Stimulated activated effector memory CD8-positive, alpha-beta T cell treated with anti-CD3 and anti-CD28 coated beads, Interleukin-12 subunit alpha, Interleukin-12 subunit beta, amount 100 ng/mL, for 72 hours (primary cell): ENCODE measurements around the gene AKT1S1.

Experiments used
- ATAC-seq: fragments of 150-1000 bp; cut with Tn5 transposase; 2 replicates; pipeline ENCODE4 v1.10.0; 2021
- DNase-seq, 2 donors: peaks; one replicate each; pipeline ENCODE4 v3.0.0; 2021 to 2022; ENCODE audit warnings: low spot score in 2 of 2
- H3K27ac Mint-ChIP-seq: one replicate; pipeline ENCODE4 v1.8.0; 2022; ENCODE audit warnings: mild to moderate bottlenecking, mixed read lengths
- H3K36me3 Mint-ChIP-seq: one replicate; pipeline ENCODE4 v1.8.0; 2022; ENCODE audit warnings: mild to moderate bottlenecking, mixed read lengths
- H3K4me1 Mint-ChIP-seq: one replicate; pipeline ENCODE4 v1.8.0; 2022; ENCODE audit warnings: mixed read lengths
- H3K4me3 Mint-ChIP-seq: one replicate; pipeline ENCODE4 v1.8.0; 2022; ENCODE audit warnings: mild to moderate bottlenecking, mixed read lengths
- H3K9me3 Mint-ChIP-seq: one replicate; pipeline ENCODE4 v1.8.0; 2022; ENCODE audit warnings: mixed read lengths

The AKT1S1 gene

DNA sequence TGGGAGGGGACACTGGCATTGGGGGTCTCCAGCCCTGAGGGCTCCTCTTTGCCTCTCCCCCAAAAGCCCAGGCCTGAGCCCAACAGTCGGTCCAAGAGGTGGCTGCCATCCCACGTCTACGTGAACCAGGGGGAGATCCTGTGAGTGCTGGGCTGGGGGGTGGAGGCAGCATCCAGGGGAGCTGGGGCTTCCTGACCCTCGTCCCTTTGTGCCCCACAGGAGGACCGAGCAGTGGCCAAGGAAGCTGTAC is 19.4 kb downstream of the AKT1S1 start:
- H3K9me3 Mint-ChIP-seq, result no peaks in the 10 kb centered on the region
- H3K4me1 Mint-ChIP-seq, result peaks cover 10% of the 10 kb centered on the region
- no peak overlapping the region for H3K4me3 Mint-ChIP-seq
- H3K27ac Mint-ChIP-seq, result peak overlapping the region; percentile 61
- ATAC-seq (no peak), DNase-seq (no peak)
- peaks cover 93% of the 10 kb centered on the region for H3K36me3 Mint-ChIP-seq

DNA sequence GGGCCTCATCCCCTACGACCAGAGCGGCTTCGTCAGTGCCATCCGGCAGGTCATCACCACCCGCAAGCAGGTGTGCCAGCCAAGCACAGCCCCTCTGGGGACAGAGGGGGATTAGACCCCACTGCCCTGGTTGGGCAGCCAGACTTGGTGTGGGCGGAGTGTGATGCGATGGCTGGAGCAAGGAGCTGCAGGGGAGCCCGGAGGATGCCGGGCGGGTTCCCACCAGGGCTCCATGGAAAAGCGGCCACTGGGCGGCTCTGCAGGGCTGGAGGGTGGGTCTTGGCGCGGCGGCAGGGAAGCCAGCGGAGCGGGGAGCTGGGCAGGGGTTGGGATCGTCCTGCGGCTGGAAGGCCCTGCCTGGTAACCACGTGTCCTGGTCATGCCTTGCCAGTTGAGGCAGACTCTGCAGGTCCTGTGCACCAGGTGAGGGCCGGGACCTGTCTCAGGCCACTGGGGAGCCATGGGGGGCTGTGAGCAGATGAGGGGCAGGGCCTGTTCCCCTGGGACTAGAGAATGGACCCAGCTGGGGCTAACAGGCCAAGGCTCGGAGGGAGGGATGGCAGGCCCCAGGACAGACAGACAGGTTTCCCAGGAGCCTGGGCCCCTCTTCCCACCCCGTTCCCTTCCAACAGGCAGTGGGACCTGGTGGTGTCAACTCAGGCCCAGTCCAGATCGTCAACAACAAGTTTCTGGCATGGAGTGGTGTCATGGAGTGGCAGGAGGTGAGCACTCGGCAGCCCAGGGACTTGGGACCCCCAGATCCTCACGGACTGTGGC is 19.9 kb downstream of the AKT1S1 start:
- ATAC-seq, result no peak
- H3K36me3 Mint-ChIP-seq, result peaks cover 94% of the 10 kb centered on the region
- no peak for DNase-seq
- peak overlapping the region; percentile 89 for H3K27ac Mint-ChIP-seq
- H3K9me3 Mint-ChIP-seq, result no peaks in the 10 kb centered on the region
- peaks cover 15% of the 10 kb centered on the region for H3K4me1 Mint-ChIP-seq
- H3K4me3 Mint-ChIP-seq, result no peak overlapping the region

DNA sequence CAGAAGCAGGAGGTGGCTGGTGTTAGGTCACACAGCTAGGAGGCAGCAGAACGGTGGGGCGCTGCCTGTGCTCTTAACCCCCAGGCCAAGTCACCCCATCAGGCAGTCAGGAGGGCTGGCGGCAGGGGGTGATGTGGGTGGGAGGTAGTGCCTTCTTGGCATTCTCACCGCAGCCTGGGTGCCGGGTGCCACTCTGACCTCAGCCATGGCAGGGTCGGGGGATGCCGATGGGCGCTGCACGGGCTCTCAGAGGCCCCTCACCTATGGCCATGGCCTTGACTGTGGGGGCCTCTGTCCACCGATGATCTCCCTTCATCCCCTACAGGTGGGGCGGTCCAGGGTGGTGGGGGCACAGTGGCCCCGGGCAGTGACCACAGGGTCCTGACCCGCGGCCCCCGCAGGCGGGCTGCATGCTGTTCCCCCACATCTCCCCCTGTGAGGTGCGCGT is 20.6 kb downstream of the AKT1S1 start:
- H3K4me1 Mint-ChIP-seq, result peaks cover 19% of the 10 kb centered on the region
- DNase-seq, result no peak
- peaks cover 93% of the 10 kb centered on the region for H3K36me3 Mint-ChIP-seq
- H3K27ac Mint-ChIP-seq, result peak overlapping the region; percentile 89
- no peak for ATAC-seq
- no peaks in the 10 kb centered on the region for H3K9me3 Mint-ChIP-seq
- H3K4me3 Mint-ChIP-seq, result no peak overlapping the region

DNA sequence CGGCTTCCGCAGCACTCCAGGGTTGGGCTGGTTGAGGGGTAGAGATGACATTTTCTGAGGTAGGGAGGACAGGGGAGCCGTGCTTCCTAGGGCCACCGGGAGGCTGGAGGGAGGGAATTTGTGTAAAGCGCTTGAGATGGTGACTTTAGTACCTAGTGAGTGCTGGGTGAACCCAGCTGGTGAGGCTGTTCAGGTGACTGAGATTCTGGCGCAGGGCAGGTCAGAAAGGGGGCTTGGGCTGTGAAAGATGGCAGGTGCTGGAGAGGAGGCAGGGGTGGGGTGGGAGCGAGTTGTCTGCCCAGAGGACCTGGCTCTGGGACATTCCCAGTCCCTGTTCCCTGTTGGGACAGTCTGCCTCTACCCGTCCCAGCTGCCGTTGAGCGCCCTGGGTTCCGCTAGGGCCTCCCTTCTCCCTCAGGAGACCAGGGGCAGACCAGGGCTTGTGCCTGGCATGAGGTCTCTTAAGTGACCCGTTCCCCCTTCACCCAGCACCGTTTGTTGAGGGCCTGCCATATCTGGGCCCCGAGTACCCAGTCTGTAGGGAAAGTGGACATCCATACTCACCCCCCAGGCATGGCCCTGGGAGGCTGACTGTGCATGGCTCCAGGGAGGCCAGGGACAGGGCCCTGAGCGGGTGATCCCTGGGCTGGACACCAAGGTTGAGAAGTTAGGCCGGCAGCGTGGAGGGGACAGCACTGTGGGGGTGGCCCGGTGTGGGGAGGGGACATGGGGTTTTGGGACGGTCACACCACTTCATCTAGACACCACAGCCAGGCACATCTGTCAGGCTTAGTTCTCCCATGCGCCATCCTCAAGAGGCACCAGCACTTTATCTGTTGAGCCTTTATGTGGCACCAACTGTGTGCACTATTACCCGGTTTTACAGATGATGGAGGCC is 21.2 kb downstream of the AKT1S1 start:
- H3K36me3 Mint-ChIP-seq, result peaks cover 86% of the 10 kb centered on the region
- H3K27ac Mint-ChIP-seq, result peak overlapping the region; percentile 89

DNA sequence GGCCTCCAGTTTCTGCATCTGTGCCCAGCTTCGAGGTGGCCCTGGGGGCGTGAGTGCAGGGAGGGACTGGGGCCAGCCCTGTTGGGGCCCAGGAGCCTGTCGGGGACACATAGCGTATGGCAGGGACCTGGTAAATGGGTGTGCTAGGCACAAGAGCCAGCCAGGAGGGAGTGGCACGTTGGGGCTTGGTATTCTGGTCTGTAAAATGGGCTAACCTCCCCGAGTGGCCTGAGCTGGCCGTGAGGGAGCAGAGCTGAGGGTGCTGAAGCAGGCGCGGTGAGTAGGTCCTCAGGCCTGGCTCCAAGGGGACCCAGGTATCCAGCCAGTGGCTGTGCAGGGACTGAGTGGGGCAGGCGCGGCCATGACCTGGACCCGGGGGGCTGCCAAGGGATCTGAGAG is 21.9 kb downstream of the AKT1S1 start:
- DNase-seq (no peak), ATAC-seq (no peak)
- Mint-ChIP-seq H3K9me3 (no peaks in the 10 kb centered on the region), H3K4me1 (peaks cover 21% of the 10 kb centered on the region), H3K4me3 (no peak overlapping the region), H3K36me3 (peaks cover 79% of the 10 kb centered on the region), H3K27ac (peak overlapping the region; percentile 89)

More for the DNA sequence above, 21.2 kb downstream of the AKT1S1 start:
- no peak overlapping the region for H3K4me3 Mint-ChIP-seq
- ATAC-seq (no peak), DNase-seq (peak in 1 of 2 donors; percentile 50)
- peaks cover 19% of the 10 kb centered on the region for H3K4me1 Mint-ChIP-seq
- no peaks in the 10 kb centered on the region for H3K9me3 Mint-ChIP-seq

DNA sequence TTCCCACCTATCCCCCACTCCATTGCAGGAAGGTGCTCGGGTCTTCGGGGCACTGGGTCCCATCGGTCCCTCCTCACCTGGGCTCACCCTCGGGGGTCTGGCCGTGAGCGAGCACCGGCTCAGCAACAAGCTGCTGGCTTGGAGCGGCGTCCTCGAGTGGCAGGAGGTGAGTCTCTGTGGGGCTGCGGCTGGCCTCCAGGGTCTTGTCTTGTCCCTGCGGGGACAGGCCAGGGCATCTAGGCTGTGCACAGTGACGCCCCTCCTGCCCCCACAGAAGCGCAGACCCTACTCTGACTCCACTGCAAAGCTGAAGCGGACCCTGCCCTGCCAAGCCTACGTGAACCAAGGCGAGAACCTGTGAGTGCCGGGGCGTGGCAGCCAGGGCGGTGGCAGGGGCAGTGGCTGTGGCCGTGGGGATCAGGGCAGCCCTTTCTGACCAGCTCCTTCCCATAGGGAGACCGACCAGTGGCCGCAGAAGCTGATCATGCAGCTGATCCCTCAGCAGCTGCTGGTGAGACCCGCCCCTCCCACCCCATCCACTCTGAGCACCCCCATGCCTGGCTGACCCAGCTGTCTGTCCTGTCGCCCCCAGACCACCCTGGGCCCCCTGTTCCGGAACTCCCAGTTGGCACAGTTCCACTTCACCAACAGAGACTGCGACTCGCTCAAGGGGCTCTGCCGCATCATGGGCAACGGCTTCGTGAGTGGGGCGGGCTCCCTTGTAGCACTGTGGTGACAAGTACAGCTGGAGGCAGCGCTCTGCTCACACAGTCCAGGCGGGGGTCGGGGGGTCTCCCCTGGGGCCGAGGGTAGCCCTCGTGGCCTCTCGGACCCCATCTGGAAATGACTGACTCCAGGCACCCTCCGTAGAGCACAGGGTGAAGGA is 22.5 kb downstream of the AKT1S1 start:
- Mint-ChIP-seq H3K4me3 (no peak overlapping the region), H3K4me1 (peaks cover 27% of the 10 kb centered on the region), H3K9me3 (no peaks in the 10 kb centered on the region), H3K27ac (peak overlapping the region; percentile 89), H3K36me3 (peaks cover 73% of the 10 kb centered on the region)
- ATAC-seq (no peak), DNase-seq (peak in 1 of 2 donors; percentile 50)

DNA sequence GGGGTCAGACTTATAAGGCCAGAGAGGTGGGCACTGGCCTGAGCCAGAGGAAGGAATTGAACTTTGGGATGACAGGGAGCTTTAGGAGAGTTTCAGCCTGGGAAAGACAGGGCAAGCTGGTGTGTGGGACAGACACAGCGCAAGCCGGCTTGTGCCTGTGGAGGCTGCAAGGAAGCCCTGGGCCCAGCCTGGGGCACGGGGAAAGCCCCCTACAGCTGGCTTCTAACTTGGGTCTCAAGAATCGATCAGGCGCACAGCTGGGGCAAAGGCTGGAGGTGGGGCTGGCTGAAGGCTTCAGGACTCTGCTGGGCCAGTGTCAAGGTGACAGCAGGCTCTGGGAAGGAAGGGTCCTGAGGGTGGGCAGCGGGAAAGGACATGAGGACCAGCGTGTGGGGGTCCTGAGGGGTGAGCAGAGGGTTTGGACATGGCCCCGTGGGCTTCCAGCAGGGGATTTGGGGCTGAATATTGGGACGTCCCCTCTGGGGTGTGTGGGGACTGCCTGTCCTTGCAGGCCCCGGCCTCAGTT is 23.2 kb downstream of the AKT1S1 start:
- H3K4me1 Mint-ChIP-seq, result peaks cover 34% of the 10 kb centered on the region
- no peak overlapping the region for H3K4me3 Mint-ChIP-seq
- peaks cover 3% of the 10 kb centered on the region for H3K9me3 Mint-ChIP-seq
- peak overlapping the region; percentile 45 for H3K27ac Mint-ChIP-seq
- ATAC-seq (no peak), DNase-seq (no peak)
- H3K36me3 Mint-ChIP-seq, result peaks cover 66% of the 10 kb centered on the region

DNA sequence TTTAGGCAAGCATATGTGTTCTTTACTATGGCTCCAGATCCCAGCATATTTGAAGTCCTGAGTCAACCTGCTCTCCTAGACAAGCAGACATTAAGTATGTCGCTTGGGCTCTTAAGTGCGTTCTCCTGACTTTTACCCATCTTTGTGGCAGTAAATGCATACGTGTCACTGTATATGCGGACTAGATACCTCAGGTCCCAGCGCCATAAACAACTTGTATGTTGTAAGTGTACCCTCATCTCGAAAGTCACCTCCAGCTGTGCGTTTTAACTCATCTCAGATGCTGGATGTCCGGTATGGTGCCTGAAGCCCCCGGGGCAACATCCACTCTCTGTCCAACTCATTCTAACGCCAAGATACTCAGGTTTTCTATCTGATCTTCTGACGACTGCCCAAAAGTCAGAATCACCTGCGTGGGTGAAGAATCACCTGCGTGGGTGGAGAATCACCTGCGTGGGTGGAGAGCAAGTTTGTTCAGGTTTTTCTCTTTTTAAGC is 24.5 kb downstream of the AKT1S1 start:
- DNase-seq (peak in 1 of 2 donors; percentile 49), ATAC-seq (no peak)
- Mint-ChIP-seq H3K9me3 (peaks cover 3% of the 10 kb centered on the region), H3K4me1 (peaks cover 44% of the 10 kb centered on the region), H3K4me3 (peak overlapping the region; percentile 81), H3K27ac (peak overlapping the region; percentile 66), H3K36me3 (peaks cover 53% of the 10 kb centered on the region)

DNA sequence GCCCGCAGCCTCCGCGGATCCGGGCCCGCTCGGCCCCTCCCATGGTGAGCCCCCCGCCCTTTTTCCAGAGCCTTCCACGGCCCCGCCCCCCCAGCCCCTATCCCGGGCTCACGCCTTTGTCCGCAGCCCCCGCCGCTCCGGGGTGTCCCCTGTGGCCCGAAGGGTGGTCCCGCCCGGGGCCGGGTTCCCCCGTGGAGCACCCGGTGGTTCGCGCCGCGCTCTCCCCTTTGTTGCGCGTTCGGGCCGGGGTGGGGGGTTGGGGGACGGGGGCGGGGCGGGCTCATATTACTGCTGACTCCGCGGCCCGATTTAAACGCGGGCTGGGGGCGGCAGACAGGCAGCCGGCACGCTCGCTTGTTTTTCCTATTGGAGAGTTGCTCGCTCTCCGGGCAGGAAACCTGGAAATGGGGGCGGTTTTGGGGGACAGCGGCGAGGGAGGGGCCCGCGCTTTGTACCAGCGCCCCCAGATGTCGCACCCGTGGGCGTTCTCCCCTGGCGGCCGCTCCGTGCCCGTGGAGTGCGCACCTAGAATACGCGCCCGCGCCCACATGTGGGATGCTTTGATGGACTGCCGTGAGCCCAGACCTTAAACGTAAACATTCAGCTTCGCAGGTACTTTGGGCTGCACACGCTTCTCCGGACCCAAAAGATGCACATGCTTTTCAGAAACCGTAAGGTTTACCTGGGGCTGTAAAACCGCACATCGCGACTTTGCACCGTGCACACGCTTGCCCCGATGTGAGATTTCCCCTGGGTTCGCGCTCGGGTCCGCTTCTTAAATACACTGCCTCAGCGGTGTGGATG is 25.5 kb downstream of the AKT1S1 start:
- H3K36me3 Mint-ChIP-seq, result peaks cover 43% of the 10 kb centered on the region
- H3K4me3 Mint-ChIP-seq, result peak overlapping the region; percentile 81
- peak overlapping the region; percentile 66 for H3K27ac Mint-ChIP-seq
- peaks cover 44% of the 10 kb centered on the region for H3K4me1 Mint-ChIP-seq
- H3K9me3 Mint-ChIP-seq, result peaks cover 3% of the 10 kb centered on the region
- ATAC-seq (no peak), DNase-seq (peak in 1 of 2 donors; percentile 55)

DNA sequence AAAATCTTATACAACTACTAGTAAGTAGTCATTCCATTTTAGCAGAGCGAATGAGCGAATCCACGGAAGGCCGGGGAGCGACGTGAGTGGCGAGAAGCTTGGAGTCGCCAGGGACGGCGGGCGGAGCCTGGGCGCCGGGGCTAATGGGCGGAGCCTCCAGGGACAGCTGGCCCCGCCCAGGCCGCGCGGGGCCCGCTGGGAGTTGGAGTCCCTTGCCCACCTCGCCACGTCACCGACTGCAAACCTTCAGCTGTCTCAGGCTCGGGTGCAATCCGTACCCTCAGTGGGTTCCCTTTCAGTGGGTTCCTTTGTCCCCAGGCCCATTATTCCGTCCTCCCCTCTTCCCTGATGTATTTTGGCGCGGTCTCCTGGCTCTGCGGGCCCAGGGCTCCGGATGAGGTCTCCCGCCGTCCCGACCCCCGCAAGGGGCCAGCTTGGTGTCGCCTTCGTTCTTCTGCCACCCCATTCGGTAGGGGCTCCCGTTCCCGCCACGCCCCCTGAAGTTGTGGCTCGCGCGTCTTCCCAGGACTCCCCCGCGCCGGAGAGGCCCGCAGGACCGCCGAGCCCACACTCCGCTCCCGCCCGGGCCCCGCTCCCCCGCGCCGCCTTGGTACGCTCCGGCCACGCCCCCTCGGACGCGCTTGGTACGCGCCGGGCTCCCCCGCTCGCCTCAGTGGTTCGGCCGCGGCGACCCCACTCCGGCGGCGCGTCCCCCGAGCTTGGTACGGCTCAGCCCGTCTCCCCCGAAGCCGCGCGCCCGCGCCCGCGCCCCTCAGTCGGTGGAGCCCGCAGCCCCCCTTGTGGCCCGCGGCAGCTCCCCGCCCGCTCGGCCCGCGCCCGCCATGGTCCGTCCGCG is 26.4 kb downstream of the AKT1S1 start, which contains the start of gene PTOV1:
Gene PTOV1, plus strand, starts transcription at position 673 of the 856 bp plus-strand sequence.
- Mint-ChIP-seq H3K27ac (peak within 1 kb of the TSS; percentile 94), H3K36me3 (peaks cover 34% of the 10 kb centered on the region), H3K4me1 (peaks cover 44% of the 10 kb centered on the region), H3K9me3 (peaks cover 3% of the 10 kb centered on the region), H3K4me3 (peak within 1 kb of the TSS; percentile 81)
- peak; percentile 97 for DNase-seq
- peak; percentile 91 for ATAC-seq

DNA sequence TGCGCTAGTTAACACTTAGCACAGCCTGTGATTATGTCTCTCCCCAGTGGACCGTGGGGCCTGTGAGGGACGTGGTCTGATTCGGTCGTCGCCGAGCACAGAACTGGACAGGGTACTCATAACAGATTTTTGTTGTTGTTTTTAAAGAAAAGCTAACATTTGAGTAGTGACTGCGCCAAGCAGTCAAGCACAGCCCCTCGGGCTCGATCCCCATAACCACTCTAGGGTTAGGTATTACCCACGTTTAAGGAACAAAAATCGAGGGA is 27.0 kb downstream of the AKT1S1 start:
- Mint-ChIP-seq H3K4me1 (peaks cover 40% of the 10 kb centered on the region), H3K9me3 (peaks cover 3% of the 10 kb centered on the region), H3K27ac (peak overlapping the region; percentile 94), H3K36me3 (peaks cover 28% of the 10 kb centered on the region), H3K4me3 (peak overlapping the region; percentile 81)
- DNase-seq, result no peak
- ATAC-seq, result no peak

DNA sequence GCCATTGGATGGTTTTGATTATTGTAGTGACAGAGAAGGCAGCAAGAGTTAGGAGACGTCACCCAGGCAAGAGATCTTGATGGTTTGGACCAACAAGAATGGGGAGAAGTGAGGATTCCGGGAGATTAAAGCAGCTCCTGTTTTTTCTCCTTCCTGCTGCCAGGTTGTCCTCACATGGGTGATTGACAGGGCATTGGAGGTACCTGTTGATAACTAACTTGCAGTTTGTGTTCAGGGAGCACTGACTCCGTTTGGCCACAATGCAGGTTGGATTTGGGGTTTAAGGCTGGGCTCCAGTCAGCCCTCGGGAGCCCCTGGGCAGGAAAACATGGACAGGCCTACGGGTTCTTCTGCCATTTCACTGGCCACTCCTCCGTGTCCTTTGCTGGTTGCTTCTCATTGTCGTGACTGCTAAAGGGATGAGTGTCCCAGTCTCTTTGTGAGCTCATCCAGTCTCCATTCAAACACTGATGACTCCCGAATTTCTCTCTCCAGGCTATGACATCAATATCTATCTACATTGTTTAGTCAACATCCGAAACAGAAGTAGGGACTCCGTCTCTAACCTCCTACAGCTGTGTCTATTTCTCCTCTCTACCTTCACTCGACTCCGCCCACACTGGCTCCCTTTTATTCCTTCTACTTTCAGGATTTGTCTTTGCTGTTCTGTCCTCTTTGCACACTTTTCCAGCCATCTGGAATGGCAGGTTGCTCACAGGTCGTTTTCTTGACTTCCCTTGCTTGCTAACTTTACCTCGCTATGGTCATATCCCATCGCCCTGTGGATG is 27.5 kb downstream of the AKT1S1 start:
- Mint-ChIP-seq H3K4me3 (peak overlapping the region; percentile 81), H3K36me3 (peaks cover 23% of the 10 kb centered on the region), H3K9me3 (peaks cover 3% of the 10 kb centered on the region), H3K4me1 (peaks cover 37% of the 10 kb centered on the region), H3K27ac (peak overlapping the region; percentile 94)
- no peak for DNase-seq
- ATAC-seq, result no peak

DNA sequence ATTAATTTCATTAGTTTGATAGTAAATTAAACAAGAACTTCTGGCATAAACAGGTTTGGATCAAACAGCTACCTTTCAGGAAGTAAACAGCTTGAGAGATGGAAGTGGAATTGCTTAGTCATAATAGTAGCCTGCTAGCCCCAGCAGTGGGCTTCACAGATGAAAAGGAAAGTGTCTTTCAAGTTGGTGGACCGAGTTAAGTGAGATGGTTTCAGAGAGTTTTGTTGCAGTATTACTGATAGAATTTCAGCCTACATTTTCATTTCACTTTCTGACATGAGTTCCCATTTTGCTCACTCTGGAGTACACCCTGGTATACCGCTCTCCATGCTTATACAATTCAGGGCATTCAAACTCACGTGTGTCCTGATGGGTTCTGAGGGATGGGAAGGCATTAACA is 28.2 kb downstream of the AKT1S1 start:
- Mint-ChIP-seq H3K27ac (peak overlapping the region; percentile 36), H3K4me1 (peaks cover 37% of the 10 kb centered on the region), H3K9me3 (peaks cover 3% of the 10 kb centered on the region), H3K36me3 (peaks cover 16% of the 10 kb centered on the region), H3K4me3 (peak overlapping the region; percentile 81)
- DNase-seq, result no peak
- no peak for ATAC-seq
